Omental fat pad (tissue), 4 donors: ENCODE results near the gene IL21R. TPM values are rescaled to one million over a fixed set of nuclear protein-coding genes. Genes with fewer than 3 reads are reported as not detected.

Experiments used
- ATAC-seq: fragments of 150-250 bp; one replicate; pipeline ENCODE4 v1.9.1; 2016; ENCODE audit warnings: mild to moderate bottlenecking, moderate library complexity; ENCODE audit not compliant: low FRiP score
- DNase-seq: peaks from one replicate; pipeline ENCODE4 v3.0.0-alpha.2; 2019; ENCODE audit warnings: low spot score
- total RNA-seq, 4 donors: library from RNA; depleted of rRNA; stranded (reverse); fragments of >200 nt; gene quantifications; one replicate each; pipeline ENCODE4 v1.1.0, GENCODE V29; 2016
- TF ChIP-seq, protein P1 (sequence below), 3 donors: fragments of 450-650 bp; IDR thresholded peaks; one replicate each; pipeline ENCODE4 v1.5.1; 2016 to 2017; ENCODE audit warnings: antibody characterized with exemption in 3 of 3, mild to moderate bottlenecking in 3 of 3, moderate library complexity in 2 of 3

IL21R gene
- total RNA-seq, 4 donors from 2014 or later: 0.19 to 1.3 (median 0.25) TPM; not detected in 1

DNA sequence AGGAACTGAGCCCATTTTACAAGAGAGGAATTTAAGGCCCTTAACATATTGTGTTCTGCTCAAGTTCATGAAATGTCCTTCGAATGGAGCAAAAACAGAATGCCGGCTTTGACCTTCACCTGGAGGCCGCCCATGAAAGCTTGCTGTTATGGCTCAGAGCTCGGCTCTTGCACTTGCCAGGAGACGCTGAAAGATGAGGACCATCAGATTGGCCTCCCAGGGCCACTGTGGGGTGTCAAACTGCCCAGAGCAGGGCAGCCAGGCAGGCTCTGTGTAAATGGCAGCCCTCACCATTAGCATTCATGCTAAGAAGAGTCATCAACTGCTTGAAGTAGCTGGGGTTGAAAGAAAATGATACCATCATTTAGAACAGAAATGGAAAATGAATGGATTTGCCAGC, 39.3 kb downstream of the IL21R start:
- TF ChIP-seq, protein P1, sequence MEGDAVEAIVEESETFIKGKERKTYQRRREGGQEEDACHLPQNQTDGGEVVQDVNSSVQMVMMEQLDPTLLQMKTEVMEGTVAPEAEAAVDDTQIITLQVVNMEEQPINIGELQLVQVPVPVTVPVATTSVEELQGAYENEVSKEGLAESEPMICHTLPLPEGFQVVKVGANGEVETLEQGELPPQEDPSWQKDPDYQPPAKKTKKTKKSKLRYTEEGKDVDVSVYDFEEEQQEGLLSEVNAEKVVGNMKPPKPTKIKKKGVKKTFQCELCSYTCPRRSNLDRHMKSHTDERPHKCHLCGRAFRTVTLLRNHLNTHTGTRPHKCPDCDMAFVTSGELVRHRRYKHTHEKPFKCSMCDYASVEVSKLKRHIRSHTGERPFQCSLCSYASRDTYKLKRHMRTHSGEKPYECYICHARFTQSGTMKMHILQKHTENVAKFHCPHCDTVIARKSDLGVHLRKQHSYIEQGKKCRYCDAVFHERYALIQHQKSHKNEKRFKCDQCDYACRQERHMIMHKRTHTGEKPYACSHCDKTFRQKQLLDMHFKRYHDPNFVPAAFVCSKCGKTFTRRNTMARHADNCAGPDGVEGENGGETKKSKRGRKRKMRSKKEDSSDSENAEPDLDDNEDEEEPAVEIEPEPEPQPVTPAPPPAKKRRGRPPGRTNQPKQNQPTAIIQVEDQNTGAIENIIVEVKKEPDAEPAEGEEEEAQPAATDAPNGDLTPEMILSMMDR (IDR thresholded peaks at IDR 0.05): no peak
- no peak for DNase-seq
- no peak for ATAC-seq

DNA sequence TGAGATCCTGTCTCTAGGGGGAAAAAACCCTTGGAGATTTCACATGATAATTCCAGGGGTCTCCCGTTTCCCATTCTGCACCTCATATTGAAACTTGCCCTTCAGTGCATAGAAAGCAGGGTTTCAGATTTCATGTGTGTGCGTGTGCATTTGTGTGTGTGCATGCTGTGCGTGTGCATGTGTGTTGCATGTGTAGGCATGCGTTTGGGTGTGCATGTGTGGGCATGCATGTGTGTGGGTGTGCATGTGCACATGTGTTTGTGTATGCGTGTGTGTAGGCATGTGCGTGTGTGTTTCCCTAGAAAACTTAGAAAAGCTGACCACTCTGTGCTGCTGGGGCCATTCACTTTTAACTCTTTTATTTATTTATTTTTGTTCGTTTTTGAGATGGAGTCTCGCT, 40.0 kb downstream of the IL21R start:
- no peak for ATAC-seq
- TF ChIP-seq, protein P1 (IDR thresholded peaks at IDR 0.05): no peak
- DNase-seq: no peak

DNA sequence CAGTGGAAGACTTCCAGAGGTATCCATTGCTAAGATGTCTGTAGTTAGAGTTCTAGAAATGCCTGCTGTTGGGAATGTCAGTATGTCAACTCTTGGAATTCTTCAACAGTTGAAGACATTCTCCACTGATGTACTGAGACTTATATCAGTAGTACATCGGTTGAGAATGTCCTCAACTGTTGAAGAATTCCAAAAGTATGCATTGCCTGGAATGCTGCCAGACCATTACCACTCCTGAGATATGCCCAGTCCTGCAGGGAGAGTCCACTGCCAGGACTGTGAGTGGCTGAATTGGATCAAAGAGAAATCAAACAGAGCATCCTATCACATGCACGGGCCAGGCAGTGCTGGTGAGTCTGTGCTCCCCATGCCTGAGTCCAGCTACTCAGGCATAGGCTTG, 42.0 kb downstream of the IL21R start:
- ATAC-seq (no peak), DNase-seq (no peak)
- TF ChIP-seq, protein P1 (IDR thresholded peaks at IDR 0.05): no peak

DNA sequence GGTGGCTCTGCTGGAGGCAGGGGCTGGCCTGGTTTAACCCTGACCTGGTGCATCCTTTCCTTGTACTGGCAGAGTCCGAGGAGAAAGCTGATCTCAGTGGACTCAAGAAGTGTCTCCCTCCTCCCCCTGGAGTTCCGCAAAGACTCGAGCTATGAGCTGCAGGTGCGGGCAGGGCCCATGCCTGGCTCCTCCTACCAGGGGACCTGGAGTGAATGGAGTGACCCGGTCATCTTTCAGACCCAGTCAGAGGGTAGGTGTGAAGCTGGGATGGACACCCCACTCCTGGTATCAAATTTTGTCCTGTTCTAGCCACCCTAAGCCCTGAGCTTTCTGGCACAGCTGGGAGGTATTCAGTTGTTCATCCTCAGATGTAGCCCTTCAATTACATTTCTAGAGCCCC, 42.5 kb downstream of the IL21R start:
- no peak for ATAC-seq
- DNase-seq: no peak
- TF ChIP-seq, protein P1 (IDR thresholded peaks at IDR 0.05): no peak

DNA sequence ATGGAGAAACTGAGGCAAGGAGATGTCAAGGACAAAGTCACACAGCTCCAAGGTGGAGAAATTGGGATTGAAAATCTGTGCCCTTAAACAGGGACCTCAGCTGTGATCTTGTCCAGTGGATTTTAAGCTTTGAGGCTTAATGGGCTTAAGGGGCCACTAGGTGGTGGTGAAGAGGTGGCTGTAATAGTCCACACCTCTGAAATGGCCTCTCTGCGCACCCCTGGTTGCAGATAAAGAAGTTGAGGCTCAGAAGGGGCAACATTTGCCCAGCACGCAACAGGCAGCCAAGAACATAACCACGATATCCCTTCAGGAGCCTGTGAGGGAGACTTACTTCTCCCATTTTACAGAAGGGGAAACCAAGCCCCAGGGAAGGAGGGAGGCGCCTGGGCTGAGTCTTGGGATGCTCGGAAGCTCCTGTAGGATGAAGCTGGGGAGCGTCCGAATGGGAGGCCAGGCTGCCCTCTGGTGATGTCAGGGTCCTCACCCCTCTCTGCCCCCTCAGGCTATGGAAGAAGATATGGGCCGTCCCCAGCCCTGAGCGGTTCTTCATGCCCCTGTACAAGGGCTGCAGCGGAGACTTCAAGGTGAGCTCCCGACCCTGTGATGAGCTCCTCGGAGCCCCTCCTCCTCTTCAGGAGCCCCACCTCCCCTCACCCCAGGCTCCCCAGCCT, 43.7 kb downstream of the IL21R start:
- ATAC-seq: no peak
- no peak for DNase-seq
- TF ChIP-seq, protein P1 (IDR thresholded peaks at IDR 0.05): no peak

DNA sequence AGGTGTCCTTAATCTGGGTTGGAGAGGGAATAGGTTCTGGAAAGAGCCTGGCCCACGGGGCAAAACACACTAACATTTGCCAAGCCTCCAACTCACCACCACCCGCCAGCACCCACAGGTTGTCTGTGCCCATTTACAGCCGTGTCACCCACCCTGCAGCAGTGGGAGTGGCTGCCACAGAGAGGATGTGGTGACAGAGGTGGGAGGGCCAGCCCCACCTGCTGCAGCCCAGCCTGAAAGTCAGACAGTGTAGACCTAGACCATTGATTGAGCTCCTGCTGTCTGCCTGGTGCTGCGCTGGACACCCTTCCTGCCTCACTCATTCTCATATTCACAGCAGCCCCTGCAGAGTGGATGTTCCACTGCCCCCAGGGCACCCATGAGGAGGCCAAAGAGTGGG, 44.7 kb downstream of the IL21R start:
- ATAC-seq (no peak), DNase-seq (no peak)
- TF ChIP-seq, protein P1 (IDR thresholded peaks at IDR 0.05): no peak

DNA sequence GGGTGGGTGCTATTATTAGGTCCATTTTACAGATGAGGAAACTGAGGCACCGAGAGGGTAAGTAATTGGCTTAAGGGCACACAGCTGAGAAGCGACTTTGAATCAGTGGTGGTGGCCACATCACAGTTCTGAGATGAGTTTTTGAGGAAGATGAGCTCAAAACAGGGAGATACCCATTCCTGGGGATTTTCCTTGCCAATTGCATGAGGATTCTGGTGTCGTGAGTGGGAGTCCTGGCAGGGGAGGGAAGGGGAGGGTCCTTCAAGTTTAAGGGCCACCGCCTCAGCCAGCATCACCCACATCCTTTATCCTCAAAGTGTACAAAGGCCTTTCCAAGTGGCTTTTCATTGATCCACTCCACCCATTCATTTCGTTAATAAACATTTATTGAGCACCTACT, 45.3 kb downstream of the IL21R start:
- TF ChIP-seq, protein P1 (IDR thresholded peaks at IDR 0.05): no peak
- DNase-seq (no peak), ATAC-seq (no peak)
